ENCODE measurements around the gene TSN.
"Not testable (repeated sequence)": the region's sequence is repeated elsewhere in the genome, so short reads cannot be mapped to it uniquely, and the experiment has no call there.

TSN gene

GRCh38 chr2:121801916-121802315 lies 46.5 kb downstream of the TSN start:
- no peak for DNase-seq (ENCODE audit: low read depth)

- DNase-seq (ENCODE audit: low read depth) = no peak
These were observed 48.1 kb downstream of the TSN start for GRCh38 chr2:121803503-121803902.

- no peak for DNase-seq (ENCODE audit: low read depth)
These were observed 48.9 kb downstream of the TSN start for GRCh38 chr2:121804340-121804739.

GRCh38 chr2:121804997-121805765 lies 49.7 kb downstream of the TSN start:
- no peak for DNase-seq (ENCODE audit: low read depth)

DNA sequence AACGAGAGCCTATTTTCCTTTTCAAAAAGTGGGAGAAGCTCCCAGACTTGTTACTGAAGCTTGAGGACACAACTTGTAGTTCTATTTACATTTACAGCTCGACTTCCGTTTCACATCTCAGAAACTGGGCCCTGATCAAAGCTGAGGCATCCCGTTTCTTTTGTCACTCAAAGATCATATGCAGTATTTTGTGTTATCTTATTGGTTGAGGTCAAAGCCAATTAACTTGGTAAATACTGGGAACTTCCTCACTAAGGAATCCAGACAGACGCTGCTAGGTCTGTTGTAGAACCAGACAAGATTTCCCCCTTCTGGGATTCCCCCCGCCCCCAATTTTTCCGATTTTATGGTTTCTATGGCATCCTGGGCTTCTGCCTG lies 50.3 kb downstream of the TSN start:
- DNase-seq (ENCODE audit: low read depth) = no peak

GRCh38 chr2:121807771-121808170 lies 52.3 kb downstream of the TSN start:
- not testable (repeated sequence) for DNase-seq (ENCODE audit: low read depth)

DNA sequence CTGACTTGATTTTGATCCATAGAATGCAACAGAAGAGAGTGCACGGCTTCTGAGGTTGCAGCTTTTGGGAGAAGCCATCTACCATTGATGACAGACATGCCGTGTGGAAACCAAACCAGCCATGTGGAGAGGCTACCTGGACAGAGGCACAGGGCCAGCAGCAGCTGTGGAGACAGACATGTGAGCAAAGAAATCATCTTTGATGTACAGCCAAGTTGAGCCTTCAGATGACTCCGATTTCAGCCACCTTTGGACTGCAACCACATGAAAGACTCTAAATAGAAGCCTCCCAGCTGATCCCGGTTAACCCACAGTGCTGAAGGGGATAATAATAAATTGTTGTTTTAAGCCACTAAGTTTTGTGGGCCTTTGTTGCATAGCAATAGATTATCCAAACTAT lies 54.2 kb downstream of the TSN start:
- DNase-seq (ENCODE audit: low read depth) = no peak

DNA sequence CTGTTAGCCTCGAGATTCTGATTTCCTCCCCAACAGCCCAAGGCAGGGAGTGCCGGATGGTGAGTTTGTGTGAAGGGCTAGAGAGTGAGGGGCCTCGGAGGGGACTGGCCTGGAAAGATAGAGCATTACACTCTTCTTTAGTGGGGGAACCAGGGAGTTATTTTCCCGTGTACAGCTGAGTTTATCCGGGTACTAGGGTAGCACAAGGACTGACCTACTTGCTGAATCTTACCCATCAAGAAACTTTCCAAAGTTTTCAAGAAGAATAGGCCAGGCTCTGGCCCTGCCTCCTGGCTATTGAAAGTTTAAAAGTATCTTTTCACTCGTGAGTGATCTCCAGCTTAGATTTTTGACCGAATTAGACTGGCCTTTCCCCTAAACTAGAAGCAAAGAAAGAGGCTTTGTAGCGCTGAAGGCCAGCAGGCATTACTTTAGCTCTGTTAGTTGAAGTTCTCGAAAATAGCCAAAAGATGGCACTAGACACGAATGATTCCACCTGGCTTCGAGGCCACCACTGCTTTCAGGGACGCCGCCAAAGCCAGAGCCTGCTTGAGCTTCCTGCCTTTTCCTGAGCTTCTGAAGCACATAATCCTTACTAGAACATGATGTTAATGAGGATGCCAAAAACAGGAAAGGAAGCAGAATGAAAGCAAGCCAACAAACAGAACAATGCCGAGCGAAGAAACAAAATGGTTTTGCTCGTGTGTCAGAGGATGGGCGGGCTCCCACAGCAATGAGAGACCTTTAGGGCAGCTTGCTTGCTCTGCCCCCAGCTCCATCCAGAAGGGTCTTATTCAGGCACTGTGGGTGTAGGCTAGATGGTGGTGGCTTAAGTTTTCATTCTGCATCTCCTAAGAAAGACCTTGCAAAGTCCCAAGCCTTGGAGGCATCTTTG lies 55.8 kb downstream of the TSN start:
- no peak for DNase-seq (ENCODE audit: low read depth)

DNA sequence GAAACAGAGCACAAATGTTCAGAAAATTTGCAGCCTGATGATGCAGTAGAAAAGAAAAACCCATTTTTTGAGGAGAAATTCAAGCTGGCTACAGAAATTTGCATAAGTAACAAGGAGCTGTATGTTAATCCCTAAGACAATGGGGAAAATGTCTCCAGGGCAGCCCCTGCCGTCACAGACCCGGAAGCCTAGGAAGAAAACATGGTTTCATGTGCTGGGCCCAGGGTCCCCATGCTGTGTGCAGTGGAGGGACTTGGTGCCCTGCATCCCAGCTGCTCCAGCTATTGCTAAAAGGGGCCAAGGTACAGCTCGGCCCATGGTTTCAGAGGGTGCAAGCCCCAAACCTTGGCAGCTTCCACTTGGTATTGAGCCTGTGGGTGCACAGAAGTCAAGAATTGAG lies 57.6 kb downstream of the TSN start:
- DNase-seq (ENCODE audit: low read depth) = not testable (repeated sequence)

- no peak for DNase-seq (ENCODE audit: low read depth)
These were observed 59.8 kb downstream of the TSN start for GRCh38 chr2:121815216-121815615.

DNA sequence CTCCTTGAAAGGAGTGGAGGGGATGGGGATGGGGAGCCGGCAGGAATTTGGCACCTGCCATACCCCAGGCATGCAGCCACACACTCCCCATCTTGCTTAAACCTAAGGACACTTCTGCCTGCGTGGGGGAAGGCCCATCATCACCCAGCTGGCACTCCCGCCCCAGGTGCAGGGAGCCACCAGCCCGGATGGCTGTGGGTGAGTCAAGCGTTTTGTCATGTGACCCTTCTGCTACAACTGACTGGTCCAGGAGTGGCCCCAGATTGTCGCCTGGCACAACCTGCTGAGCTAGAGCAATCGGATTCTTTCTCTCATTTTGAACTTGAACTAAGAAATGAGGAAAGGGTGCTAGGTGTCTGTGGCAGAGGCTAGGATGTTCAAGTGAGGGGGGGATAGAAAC lies 61.3 kb downstream of the TSN start:
- no peak for DNase-seq (ENCODE audit: low read depth)

DNA sequence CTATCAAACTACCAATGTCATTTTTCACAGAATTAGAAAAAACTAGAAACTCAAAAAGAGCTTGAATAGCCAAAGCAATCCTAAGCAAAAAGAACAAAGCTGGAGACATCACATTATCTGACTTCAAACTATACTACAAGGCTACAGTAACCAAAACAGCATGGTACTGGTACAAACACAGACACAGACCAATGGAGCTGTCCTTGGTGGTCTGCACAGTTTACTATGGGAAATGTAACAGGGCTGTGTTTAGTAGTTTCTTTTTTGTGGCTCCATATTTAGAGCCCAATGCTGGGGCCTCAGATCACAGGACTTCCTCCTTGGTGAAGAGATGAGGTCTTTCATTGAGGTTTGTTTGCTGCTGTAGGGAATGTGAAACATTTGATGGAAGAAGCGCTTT lies 61.9 kb downstream of the TSN start:
- DNase-seq (ENCODE audit: low read depth) = not testable (repeated sequence)
